ENCODE measurements around the gene TMEM144.

DNA sequence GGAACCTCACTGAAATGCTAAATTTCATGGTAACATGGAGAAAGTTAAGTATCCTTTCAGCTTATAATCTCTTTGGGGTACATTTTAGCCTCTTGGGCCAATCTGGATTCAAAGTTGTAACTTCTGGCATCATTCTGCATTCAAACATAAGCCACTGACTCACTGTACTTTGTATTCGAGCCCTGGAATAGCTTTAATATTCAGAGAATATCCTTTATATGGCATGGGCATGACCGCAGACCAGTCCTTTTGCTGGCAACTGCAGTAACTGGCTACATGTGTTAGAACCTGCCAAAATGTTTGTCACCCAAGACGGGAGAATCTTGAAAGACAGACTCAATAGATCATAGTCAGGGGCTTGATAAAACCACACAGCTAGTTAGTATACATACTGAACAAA is 40.8 kb upstream of the TMEM144 start:
- TF ChIP-seq, protein P1, sequence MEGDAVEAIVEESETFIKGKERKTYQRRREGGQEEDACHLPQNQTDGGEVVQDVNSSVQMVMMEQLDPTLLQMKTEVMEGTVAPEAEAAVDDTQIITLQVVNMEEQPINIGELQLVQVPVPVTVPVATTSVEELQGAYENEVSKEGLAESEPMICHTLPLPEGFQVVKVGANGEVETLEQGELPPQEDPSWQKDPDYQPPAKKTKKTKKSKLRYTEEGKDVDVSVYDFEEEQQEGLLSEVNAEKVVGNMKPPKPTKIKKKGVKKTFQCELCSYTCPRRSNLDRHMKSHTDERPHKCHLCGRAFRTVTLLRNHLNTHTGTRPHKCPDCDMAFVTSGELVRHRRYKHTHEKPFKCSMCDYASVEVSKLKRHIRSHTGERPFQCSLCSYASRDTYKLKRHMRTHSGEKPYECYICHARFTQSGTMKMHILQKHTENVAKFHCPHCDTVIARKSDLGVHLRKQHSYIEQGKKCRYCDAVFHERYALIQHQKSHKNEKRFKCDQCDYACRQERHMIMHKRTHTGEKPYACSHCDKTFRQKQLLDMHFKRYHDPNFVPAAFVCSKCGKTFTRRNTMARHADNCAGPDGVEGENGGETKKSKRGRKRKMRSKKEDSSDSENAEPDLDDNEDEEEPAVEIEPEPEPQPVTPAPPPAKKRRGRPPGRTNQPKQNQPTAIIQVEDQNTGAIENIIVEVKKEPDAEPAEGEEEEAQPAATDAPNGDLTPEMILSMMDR (conservative IDR thresholded peaks at IDR 0.05 in 1 of 2, IDR thresholded peaks at IDR 0.05 in 1 of 2; ENCODE audit: extremely low read depth in 1 of 2, insufficient read depth in 1 of 2, low read depth in 1 of 2, low read length in 2 of 2): no peak
- TF ChIP-seq EZH2 (IDR thresholded peaks at IDR 0.05; ENCODE audit: borderline replicate concordance, low read length): no peak
